GM12873 (cell line): Measurements from ENCODE around the gene HLA-DMB.

Source experiments
- TF ChIP-seq, protein P1 (sequence below): IDR thresholded peaks from 2 replicates; pipeline ENCODE4 v1.5.1; 2012; ENCODE audit warnings: low read depth, mild to moderate bottlenecking, moderate library complexity, low read length, control low read depth; ENCODE audit not compliant: insufficient read depth; ENCODE audit errors: missing control alignments

Gene HLA-DMB

GRCh38 chr6:32964776-32965175, 23.9 kb upstream of the HLA-DMB start:
- TF ChIP-seq, protein P1, sequence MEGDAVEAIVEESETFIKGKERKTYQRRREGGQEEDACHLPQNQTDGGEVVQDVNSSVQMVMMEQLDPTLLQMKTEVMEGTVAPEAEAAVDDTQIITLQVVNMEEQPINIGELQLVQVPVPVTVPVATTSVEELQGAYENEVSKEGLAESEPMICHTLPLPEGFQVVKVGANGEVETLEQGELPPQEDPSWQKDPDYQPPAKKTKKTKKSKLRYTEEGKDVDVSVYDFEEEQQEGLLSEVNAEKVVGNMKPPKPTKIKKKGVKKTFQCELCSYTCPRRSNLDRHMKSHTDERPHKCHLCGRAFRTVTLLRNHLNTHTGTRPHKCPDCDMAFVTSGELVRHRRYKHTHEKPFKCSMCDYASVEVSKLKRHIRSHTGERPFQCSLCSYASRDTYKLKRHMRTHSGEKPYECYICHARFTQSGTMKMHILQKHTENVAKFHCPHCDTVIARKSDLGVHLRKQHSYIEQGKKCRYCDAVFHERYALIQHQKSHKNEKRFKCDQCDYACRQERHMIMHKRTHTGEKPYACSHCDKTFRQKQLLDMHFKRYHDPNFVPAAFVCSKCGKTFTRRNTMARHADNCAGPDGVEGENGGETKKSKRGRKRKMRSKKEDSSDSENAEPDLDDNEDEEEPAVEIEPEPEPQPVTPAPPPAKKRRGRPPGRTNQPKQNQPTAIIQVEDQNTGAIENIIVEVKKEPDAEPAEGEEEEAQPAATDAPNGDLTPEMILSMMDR = no peak

GRCh38 chr6:32963866-32964265, 23.0 kb upstream of the HLA-DMB start:
- TF ChIP-seq, protein P1 = no peak

GRCh38 chr6:32962213-32962826, 21.5 kb upstream of the HLA-DMB start:
- TF ChIP-seq, protein P1 = no peak

DNA sequence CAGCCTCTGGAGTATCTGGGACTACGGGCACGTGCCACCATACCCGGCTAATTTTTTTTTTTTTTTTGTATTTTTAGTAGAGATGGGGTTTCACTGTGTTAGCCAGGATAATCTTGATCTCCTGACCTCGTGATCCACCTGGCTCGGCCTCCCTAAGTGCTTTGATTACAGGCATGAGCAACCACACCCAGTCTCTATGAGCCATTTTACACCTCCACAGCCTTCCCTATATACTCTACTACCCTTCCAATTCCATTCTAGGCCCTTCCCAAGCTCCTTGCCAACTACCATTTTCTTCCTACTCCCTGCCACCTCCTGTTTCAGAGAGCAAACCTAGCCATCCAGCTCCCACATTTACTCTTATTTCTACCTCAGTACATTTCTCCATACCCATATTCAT, 19.7 kb upstream of the HLA-DMB start:
- TF ChIP-seq, protein P1 = no peak

GRCh38 chr6:32956176-32956575, 15.3 kb upstream of the HLA-DMB start:
- TF ChIP-seq, protein P1 = no peak

DNA sequence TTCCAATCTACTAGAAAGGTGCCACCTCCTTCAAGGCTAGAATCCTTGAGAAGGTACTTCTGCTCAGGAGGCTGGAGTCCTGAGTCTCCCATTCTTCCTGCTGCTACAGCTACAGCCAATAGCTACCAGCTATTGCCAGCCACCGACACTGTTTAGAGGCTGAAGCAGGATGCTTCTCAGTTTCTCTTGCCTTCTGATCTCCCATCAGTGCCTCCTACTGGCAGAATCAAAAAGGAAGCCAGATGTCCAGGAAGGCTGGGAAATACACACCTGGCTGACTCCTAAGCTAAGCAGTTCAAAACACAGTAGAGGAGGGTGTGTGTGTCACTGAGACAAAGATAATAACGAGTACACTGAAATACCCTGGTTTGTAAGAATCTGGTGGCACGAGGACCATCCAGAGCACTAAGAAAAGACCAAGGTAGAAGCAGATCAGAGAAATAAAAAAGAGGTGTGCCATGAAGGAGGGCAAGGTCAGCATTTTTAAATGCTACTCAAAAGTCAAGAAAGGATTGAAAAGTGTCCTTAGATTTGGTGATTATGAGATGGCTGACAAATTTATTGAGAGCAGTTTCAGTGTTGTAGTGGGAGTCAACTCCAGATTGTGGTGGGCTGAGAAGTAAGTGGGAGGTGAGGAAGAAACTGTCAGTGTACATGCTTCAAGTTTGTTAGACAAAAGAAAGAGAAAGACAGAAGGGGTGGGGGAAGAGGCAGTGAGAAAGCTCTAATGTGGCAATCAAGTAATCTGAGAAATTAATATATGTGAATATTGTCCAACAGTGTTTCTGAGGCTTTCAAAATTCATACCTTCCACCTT, 14.4 kb upstream of the HLA-DMB start:
- TF ChIP-seq, protein P1 = peak; percentile 69

DNA sequence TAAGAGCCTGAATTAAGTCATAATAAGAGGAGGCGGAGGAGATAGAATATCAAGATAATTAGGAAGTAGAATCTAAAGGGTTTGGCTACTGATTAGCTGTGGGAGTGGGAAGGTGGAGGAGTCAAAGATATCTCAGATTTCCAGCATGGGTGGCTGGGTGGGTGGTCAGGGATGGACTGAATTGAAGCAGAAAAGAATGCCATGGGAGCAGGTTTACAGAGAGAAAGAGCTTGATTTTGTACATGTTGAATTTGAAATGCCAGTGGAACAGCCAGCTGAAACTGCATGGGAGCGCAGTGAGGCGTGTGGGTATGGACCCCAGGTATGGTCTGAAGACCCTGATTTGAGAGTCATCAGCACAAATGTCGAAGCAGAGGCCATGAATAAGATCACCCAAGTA, 13.4 kb upstream of the HLA-DMB start:
- TF ChIP-seq, protein P1 = no peak
